Neural cell (in vitro differentiated cells): ENCODE results near the gene LRRN4CL. TPM values are rescaled to one million over a fixed set of nuclear protein-coding genes. Genes with fewer than 3 reads are reported as not detected.

Experiments
- H2AFZ ChIP-seq: fragments of 200-600, 300-800 bp; sonication (generic), shearing (Covaris generic); 2 replicates; pipeline ENCODE4 v1.6.0; 2014; ENCODE audit warnings: low read depth, mild to moderate bottlenecking, antibody characterized with exemption, low read length, moderate library complexity
- H3F3A ChIP-seq: fragments of 200-600 bp; shearing (Covaris generic); 2 replicates; pipeline ENCODE4 v1.6.1; 2016; ENCODE audit warnings: mild to moderate bottlenecking, moderate library complexity, mixed read lengths, antibody characterized with exemption, low read length; ENCODE audit not compliant: insufficient read depth, poor library complexity, severe bottlenecking
- H3K27ac ChIP-seq: fragments of 200-600, 300-800 bp; sonication (generic), shearing (Covaris generic); 2 replicates; pipeline ENCODE4 v1.5.1; 2014; ENCODE audit warnings: mild to moderate bottlenecking, low read length, moderate library complexity
- H3K27me3 ChIP-seq: fragments of 300-800, 200-600 bp; sonication (generic), shearing (Covaris generic); 2 replicates; pipeline ENCODE4 v1.6.0; 2014; ENCODE audit warnings: mild to moderate bottlenecking, low read depth, low read length, moderate library complexity; ENCODE audit not compliant: insufficient read depth
- H3K36me3 ChIP-seq: fragments of 300-800, 200-600 bp; sonication (generic), shearing (Covaris generic); 2 replicates; pipeline ENCODE4 v1.5.1; 2014; ENCODE audit warnings: mild to moderate bottlenecking, antibody characterized with exemption, low read length, moderate library complexity; ENCODE audit not compliant: insufficient read depth
- H3K4me2 ChIP-seq: fragments of 300-800, 200-600 bp; sonication (generic), shearing (Covaris generic); 2 replicates; pipeline ENCODE4 v1.6.0; 2014; ENCODE audit warnings: mild to moderate bottlenecking, low read length
- H3K4me3 ChIP-seq: fragments of 300-800, 200-600 bp; sonication (generic), shearing (Covaris generic); 2 replicates; pipeline ENCODE4 v1.5.1; 2014; ENCODE audit warnings: mild to moderate bottlenecking, low read length, moderate library complexity
- H3K79me2 ChIP-seq: fragments of 200-600 bp; shearing (Covaris generic); replicated peaks from 2 replicates; pipeline ENCODE4 v1.6.0; 2014; ENCODE audit warnings: mild to moderate bottlenecking, low read length, moderate library complexity; ENCODE audit not compliant: insufficient read depth
- H3K9ac ChIP-seq: fragments of 300-800, 200-600 bp; sonication (generic), shearing (Covaris generic); 2 replicates; pipeline ENCODE4 v1.6.1; 2016; ENCODE audit warnings: mild to moderate bottlenecking, low read length, mixed read lengths
- H3K9me2 ChIP-seq: fragments of 200-600 bp; shearing (Covaris generic); 2 replicates; pipeline ENCODE4 v1.6.1; 2016; ENCODE audit warnings: mild to moderate bottlenecking, low read length, mixed read lengths; ENCODE audit not compliant: insufficient read depth
- H3K9me3 ChIP-seq: fragments of 200-600, 300-800 bp; sonication (generic), shearing (Covaris generic); 2 replicates; pipeline ENCODE4 v1.6.1; 2016; ENCODE audit warnings: mild to moderate bottlenecking, mixed run types, low read length, moderate library complexity, mixed read lengths
- H4K20me1 ChIP-seq: fragments of 200-600 bp; shearing (Covaris generic); 2 replicates; pipeline ENCODE4 v1.6.1; 2016; ENCODE audit warnings: mild to moderate bottlenecking, mixed run types; ENCODE audit not compliant: insufficient read depth
- EP300 ChIP-seq: fragments of 450-650 bp; conservative IDR thresholded peaks from 2 replicates; pipeline ENCODE4 v1.6.1; 2014; ENCODE audit warnings: antibody characterized with exemption, mild to moderate bottlenecking, moderate library complexity; ENCODE audit not compliant: poor library complexity, severe bottlenecking
- EZH2 ChIP-seq: fragments of 200-600, 300-800 bp; shearing (Covaris generic), sonication (generic); IDR thresholded peaks from 2 replicates; pipeline ENCODE4 v1.6.1; 2014; ENCODE audit warnings: antibody characterized with exemption, low read length, borderline replicate concordance, mild to moderate bottlenecking; ENCODE audit not compliant: insufficient read depth, poor library complexity, severe bottlenecking
- MXI1 ChIP-seq: fragments of 450-650 bp; conservative IDR thresholded peaks from 2 replicates; pipeline ENCODE4 v1.6.1; 2014; ENCODE audit warnings: antibody characterized with exemption, mild to moderate bottlenecking; ENCODE audit not compliant: poor library complexity, severe bottlenecking
- POLR2AphosphoS5 ChIP-seq: IDR thresholded peaks from 2 replicates; pipeline ENCODE4 v1.6.1; 2012
- RAD21 ChIP-seq: fragments of 450-650 bp; conservative IDR thresholded peaks from 2 replicates; pipeline ENCODE4 v1.6.1; 2014; ENCODE audit warnings: antibody characterized with exemption, mild to moderate bottlenecking, moderate library complexity
- SMC3 ChIP-seq: fragments of 450-650 bp; conservative IDR thresholded peaks from 2 replicates; pipeline ENCODE4 v1.6.1; 2014; ENCODE audit warnings: antibody characterized with exemption, mild to moderate bottlenecking, moderate library complexity; ENCODE audit not compliant: poor library complexity
- TAF1 ChIP-seq: IDR thresholded peaks from 2 replicates; pipeline ENCODE4 v1.6.1; 2012; ENCODE audit warnings: low read depth
- polyA plus RNA-seq: library from polyadenylated mRNA; depleted of rRNA; stranded (reverse); fragments of >200 nt; gene quantifications from 2 replicates; pipeline ENCODE4 v1.2.3, GENCODE V29; 2014
- TF ChIP-seq, protein P1 (sequence below): IDR thresholded peaks from 2 replicates; pipeline ENCODE4 v1.6.1; 2012; ENCODE audit warnings: borderline replicate concordance
- TF ChIP-seq, protein P2 (sequence below): fragments of 450-650 bp; IDR thresholded peaks from 2 replicates; pipeline ENCODE4 v1.5.1; 2014; ENCODE audit warnings: antibody characterized with exemption, mild to moderate bottlenecking, moderate library complexity; ENCODE audit not compliant: poor library complexity, severe bottlenecking

Gene LRRN4CL
- polyA plus RNA-seq, 1 donor from 2014 or later = 0.82 TPM

DNA sequence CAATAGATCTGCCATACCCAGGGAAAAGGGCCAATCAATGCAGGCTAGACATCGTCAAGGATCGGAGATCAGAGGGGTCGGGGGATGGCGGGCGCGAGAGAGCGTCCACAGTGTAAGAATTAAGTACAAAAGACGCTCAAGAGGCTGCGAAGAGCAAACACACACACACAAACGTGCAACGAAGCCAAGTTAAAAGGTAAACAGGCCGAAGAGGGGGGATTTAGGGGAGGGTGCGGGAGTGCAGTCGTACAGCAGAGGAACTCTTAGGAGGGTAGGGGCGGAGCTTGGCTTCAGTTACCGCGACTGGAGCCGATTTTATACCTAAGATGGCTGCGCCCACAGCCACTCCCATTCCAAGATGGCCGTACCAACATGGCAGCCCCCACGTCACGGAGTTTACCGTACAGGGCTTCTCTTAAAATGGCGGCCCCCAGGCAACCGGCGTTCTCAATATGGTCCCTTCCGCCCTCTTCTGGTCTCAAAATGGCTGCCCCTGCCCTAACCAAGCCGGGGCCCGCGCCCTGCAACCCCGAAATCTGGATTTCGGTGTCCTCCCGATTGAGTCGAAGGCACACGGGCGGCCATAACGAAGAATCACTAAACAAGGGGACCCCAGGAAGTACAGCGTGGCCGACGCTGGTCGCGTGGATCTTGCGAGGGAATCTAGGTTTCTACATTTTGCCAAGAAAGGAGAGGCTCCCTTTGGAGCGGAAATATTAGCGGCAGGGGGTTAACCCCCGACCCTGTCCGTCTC is 20.1 kb upstream of the LRRN4CL start:
- H3K79me2 ChIP-seq = peaks cover 40% of the 10 kb centered on the region
- TF ChIP-seq TAF1 = no peak
- TF ChIP-seq RAD21 = peak; percentile 31
- TF ChIP-seq MXI1 = peak; percentile 74
- TF ChIP-seq EP300 = no peak
- TF ChIP-seq SMC3 = peak; percentile 46
- TF ChIP-seq POLR2AphosphoS5 = peak; percentile 95
- TF ChIP-seq, protein P1, sequence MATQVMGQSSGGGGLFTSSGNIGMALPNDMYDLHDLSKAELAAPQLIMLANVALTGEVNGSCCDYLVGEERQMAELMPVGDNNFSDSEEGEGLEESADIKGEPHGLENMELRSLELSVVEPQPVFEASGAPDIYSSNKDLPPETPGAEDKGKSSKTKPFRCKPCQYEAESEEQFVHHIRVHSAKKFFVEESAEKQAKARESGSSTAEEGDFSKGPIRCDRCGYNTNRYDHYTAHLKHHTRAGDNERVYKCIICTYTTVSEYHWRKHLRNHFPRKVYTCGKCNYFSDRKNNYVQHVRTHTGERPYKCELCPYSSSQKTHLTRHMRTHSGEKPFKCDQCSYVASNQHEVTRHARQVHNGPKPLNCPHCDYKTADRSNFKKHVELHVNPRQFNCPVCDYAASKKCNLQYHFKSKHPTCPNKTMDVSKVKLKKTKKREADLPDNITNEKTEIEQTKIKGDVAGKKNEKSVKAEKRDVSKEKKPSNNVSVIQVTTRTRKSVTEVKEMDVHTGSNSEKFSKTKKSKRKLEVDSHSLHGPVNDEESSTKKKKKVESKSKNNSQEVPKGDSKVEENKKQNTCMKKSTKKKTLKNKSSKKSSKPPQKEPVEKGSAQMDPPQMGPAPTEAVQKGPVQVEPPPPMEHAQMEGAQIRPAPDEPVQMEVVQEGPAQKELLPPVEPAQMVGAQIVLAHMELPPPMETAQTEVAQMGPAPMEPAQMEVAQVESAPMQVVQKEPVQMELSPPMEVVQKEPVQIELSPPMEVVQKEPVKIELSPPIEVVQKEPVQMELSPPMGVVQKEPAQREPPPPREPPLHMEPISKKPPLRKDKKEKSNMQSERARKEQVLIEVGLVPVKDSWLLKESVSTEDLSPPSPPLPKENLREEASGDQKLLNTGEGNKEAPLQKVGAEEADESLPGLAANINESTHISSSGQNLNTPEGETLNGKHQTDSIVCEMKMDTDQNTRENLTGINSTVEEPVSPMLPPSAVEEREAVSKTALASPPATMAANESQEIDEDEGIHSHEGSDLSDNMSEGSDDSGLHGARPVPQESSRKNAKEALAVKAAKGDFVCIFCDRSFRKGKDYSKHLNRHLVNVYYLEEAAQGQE = peak; percentile 17
- TF ChIP-seq, protein P2, sequence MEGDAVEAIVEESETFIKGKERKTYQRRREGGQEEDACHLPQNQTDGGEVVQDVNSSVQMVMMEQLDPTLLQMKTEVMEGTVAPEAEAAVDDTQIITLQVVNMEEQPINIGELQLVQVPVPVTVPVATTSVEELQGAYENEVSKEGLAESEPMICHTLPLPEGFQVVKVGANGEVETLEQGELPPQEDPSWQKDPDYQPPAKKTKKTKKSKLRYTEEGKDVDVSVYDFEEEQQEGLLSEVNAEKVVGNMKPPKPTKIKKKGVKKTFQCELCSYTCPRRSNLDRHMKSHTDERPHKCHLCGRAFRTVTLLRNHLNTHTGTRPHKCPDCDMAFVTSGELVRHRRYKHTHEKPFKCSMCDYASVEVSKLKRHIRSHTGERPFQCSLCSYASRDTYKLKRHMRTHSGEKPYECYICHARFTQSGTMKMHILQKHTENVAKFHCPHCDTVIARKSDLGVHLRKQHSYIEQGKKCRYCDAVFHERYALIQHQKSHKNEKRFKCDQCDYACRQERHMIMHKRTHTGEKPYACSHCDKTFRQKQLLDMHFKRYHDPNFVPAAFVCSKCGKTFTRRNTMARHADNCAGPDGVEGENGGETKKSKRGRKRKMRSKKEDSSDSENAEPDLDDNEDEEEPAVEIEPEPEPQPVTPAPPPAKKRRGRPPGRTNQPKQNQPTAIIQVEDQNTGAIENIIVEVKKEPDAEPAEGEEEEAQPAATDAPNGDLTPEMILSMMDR = peak; percentile 53
- peak overlapping the region; percentile 75 for H3K4me3 ChIP-seq
- no peaks in the 10 kb centered on the region for H4K20me1 ChIP-seq
- peak overlapping the region; percentile 98 for H3K4me2 ChIP-seq
- H3K9ac ChIP-seq = peak overlapping the region; percentile 99
- peaks cover 6% of the 10 kb centered on the region for H3F3A ChIP-seq
- H3K9me3 ChIP-seq = no peaks in the 10 kb centered on the region
- peak overlapping the region; percentile 71 for H2AFZ ChIP-seq
- H3K9me2 ChIP-seq = no peaks in the 10 kb centered on the region
- peaks cover 11% of the 10 kb centered on the region for H3K36me3 ChIP-seq
- H3K27me3 ChIP-seq = no peaks in the 10 kb centered on the region
- peak overlapping the region; percentile 96 for H3K27ac ChIP-seq

DNA sequence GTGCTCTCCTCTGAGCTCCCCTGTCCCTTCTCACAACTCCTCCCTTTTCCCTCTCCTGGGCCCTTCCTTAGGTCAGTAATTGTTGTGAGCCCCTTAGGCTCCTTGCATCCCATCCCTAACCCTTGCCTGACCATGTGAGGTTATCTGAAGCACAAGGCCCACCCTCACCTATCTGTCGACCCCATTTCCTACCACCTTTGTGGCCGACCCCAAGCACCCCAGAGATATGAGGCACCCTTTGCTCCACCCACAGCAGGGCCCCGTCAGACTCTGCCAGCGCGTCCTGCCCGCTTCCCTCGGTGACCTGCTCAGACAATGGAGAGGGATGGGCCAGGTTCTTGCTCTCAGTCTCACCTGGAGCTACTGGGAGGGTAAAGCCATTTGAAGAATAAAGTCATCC is 19.5 kb upstream of the LRRN4CL start:
- Histone ChIP-seq H3K27me3 (no peaks in the 10 kb centered on the region), H3K4me2 (peak overlapping the region; percentile 98), H3K79me2 (peaks cover 41% of the 10 kb centered on the region), H3K4me3 (peak overlapping the region; percentile 75), H3K27ac (peak overlapping the region; percentile 96), H3K9me3 (no peaks in the 10 kb centered on the region), H3K9ac (peak overlapping the region; percentile 99), H4K20me1 (no peaks in the 10 kb centered on the region), H3K9me2 (no peaks in the 10 kb centered on the region), H3K36me3 (peaks cover 11% of the 10 kb centered on the region), H3F3A (peaks cover 6% of the 10 kb centered on the region), H2AFZ (no peak overlapping the region)
- TF ChIP-seq, protein P1 = no peak
- TF ChIP-seq EZH2 (no peak), RAD21 (no peak), SMC3 (no peak), EP300 (no peak), MXI1 (no peak), TAF1 (no peak), POLR2AphosphoS5 (no peak)
- TF ChIP-seq, protein P2 = no peak
